ENCODE measurements around the gene DUOXA2.
"Not testable (repeated sequence)": the region's sequence is repeated elsewhere in the genome, so short reads cannot be mapped to it uniquely, and the experiment has no call there.

DUOXA2 gene

GRCh38 chr15:45114076-45114750, at the start of gene DUOXA2, which contains the start of gene DUOX2:
DUOXA2 (plus strand) TSS chr15:45114326; CDS start chr15:45114606, 280 bp downstream.
DUOX2 (minus strand) TSS chr15:45114172; CDS start chr15:45113411, 761 bp downstream.
- DNase-seq = no peak

- no peak for DNase-seq
Measured at GRCh38 chr15:45064386-45064785, 49.7 kb upstream of the DUOXA2 start.

GRCh38 chr15:45069942-45070360, 44.2 kb upstream of the DUOXA2 start:
- not testable (repeated sequence) for DNase-seq

GRCh38 chr15:45073602-45074001, 40.5 kb upstream of the DUOXA2 start:
- not testable (repeated sequence) for DNase-seq

- DNase-seq = not testable (repeated sequence)
Measured at GRCh38 chr15:45075440-45076320, 38.4 kb upstream of the DUOXA2 start.

- not testable (repeated sequence) for DNase-seq
Measured at GRCh38 chr15:45077391-45077790, 36.7 kb upstream of the DUOXA2 start.

GRCh38 chr15:45079201-45079600, 34.9 kb upstream of the DUOXA2 start:
- DNase-seq = not testable (repeated sequence)

- not testable (repeated sequence) for DNase-seq
Measured at GRCh38 chr15:45079628-45080246, 34.4 kb upstream of the DUOXA2 start.

GRCh38 chr15:45080593-45080992, 33.5 kb upstream of the DUOXA2 start:
- DNase-seq = not testable (repeated sequence)

GRCh38 chr15:45082412-45082811, 31.7 kb upstream of the DUOXA2 start:
- not testable (repeated sequence) for DNase-seq

GRCh38 chr15:45083223-45083622, 30.9 kb upstream of the DUOXA2 start:
- DNase-seq = no peak

GRCh38 chr15:45084163-45084562, 30.0 kb upstream of the DUOXA2 start:
- DNase-seq = no peak

GRCh38 chr15:45087513-45087912, 26.6 kb upstream of the DUOXA2 start:
- no peak for DNase-seq

GRCh38 chr15:45088801-45089711, 25.1 kb upstream of the DUOXA2 start:
- no peak for DNase-seq

- DNase-seq = no peak
Measured at GRCh38 chr15:45089712-45090373, 24.3 kb upstream of the DUOXA2 start.

GRCh38 chr15:45091161-45091560, 23.0 kb upstream of the DUOXA2 start:
- DNase-seq = no peak

- no peak for DNase-seq
Measured at GRCh38 chr15:45091576-45091975, 22.6 kb upstream of the DUOXA2 start.

- no peak for DNase-seq
Measured at GRCh38 chr15:45093013-45093412, 21.1 kb upstream of the DUOXA2 start.

- no peak for DNase-seq
Measured at GRCh38 chr15:45093622-45094357, 20.3 kb upstream of the DUOXA2 start.

GRCh38 chr15:45094358-45094730, 19.8 kb upstream of the DUOXA2 start:
- no peak for DNase-seq

GRCh38 chr15:45095661-45096060, 18.5 kb upstream of the DUOXA2 start:
- no peak for DNase-seq
